HK-2 (cell line): ENCODE results near the gene SIPA1L3.
"Not testable (repeated sequence)": the region's sequence is repeated elsewhere in the genome, so short reads cannot be mapped to it uniquely, and the experiment has no call there.

ENCODE experiments used
- DNase-seq: peaks from one replicate; pipeline ENCODE4 v3.0.0-alpha.2; 2018; ENCODE audit not compliant: unreplicated experiment

Gene SIPA1L3

GRCh38 chr19:37914908-37915307 lies 7.9 kb downstream of the SIPA1L3 start:
- no peak for DNase-seq

GRCh38 chr19:37920591-37921450 lies 13.8 kb downstream of the SIPA1L3 start:
- no peak for DNase-seq

- DNase-seq, result not testable (repeated sequence)
Measured at GRCh38 chr19:37924573-37924972, 17.6 kb downstream of the SIPA1L3 start.

- no peak for DNase-seq
Measured at GRCh38 chr19:37925212-37925611, 18.2 kb downstream of the SIPA1L3 start.

- no peak for DNase-seq
Measured at GRCh38 chr19:37926255-37926654, 19.2 kb downstream of the SIPA1L3 start.

- DNase-seq, result no peak
Measured at GRCh38 chr19:37926711-37927110, 19.7 kb downstream of the SIPA1L3 start.

GRCh38 chr19:37928527-37929286 lies 21.7 kb downstream of the SIPA1L3 start:
- no peak for DNase-seq

- no peak for DNase-seq
Measured at GRCh38 chr19:37929355-37929923, 22.4 kb downstream of the SIPA1L3 start.

GRCh38 chr19:37930416-37930815 lies 23.4 kb downstream of the SIPA1L3 start:
- DNase-seq, result no peak

GRCh38 chr19:37931881-37932655 lies 25.1 kb downstream of the SIPA1L3 start:
- DNase-seq, result peak; percentile 94

GRCh38 chr19:37932985-37933936 lies 26.3 kb downstream of the SIPA1L3 start:
- DNase-seq, result peak; percentile 76

- DNase-seq, result peak; percentile 62
Measured at GRCh38 chr19:37933937-37934358, 26.9 kb downstream of the SIPA1L3 start.

GRCh38 chr19:37935341-37935740 lies 28.3 kb downstream of the SIPA1L3 start:
- DNase-seq, result no peak

GRCh38 chr19:37936166-37936565 lies 29.2 kb downstream of the SIPA1L3 start:
- no peak for DNase-seq

GRCh38 chr19:37936886-37937285 lies 29.9 kb downstream of the SIPA1L3 start:
- DNase-seq, result no peak

- DNase-seq, result no peak
Measured at GRCh38 chr19:37938353-37938752, 31.3 kb downstream of the SIPA1L3 start.

GRCh38 chr19:37941782-37942515 lies 34.9 kb downstream of the SIPA1L3 start:
- DNase-seq, result no peak

GRCh38 chr19:37942516-37942902 lies 35.5 kb downstream of the SIPA1L3 start:
- DNase-seq, result no peak

- DNase-seq, result no peak
Measured at GRCh38 chr19:37943480-37943879, 36.5 kb downstream of the SIPA1L3 start.

GRCh38 chr19:37946132-37946531 lies 39.1 kb downstream of the SIPA1L3 start:
- DNase-seq, result no peak
